Uterus (tissue), 2 donors: Measurements from ENCODE around the gene AMACR.

Experiments
- POLR2A ChIP-seq, 2 donors: fragments of 450-650 bp; IDR thresholded peaks; one replicate each; pipeline ENCODE4 v1.6.1; 2016; ENCODE audit warnings: antibody characterized with exemption in 2 of 2, mild to moderate bottlenecking in 1 of 2, moderate library complexity in 1 of 2
- TF ChIP-seq, protein P1 (sequence below), 4 experiments: fragments of 200-600 bp in 2 of 4; fragments of 450-650 bp in 2 of 4; sonication (generic) in 2 of 4; IDR thresholded peaks; one replicate each; pipeline ENCODE4 v1.5.1; 2016 to 2019; ENCODE audit warnings: antibody characterized with exemption in 4 of 4, mild to moderate bottlenecking in 2 of 4, moderate library complexity in 1 of 4

DNA sequence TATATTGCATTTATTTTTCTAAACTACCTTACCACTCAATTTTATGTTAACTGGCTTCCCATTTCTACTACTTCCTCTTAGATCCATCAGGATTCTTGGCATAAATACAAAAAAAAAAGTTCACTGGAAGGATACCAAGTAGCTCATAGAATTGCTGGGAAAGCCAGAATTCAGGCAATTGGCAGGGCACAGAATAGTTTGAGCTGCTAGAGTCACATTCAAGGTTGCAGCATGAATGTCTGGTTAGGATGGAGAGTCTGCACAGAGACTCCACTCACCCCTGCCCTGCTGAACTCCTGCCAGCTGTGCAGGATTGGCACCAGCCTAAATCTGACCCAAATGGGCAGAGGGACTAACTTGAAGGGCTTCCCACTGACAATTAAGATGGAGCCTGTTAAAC lies 4.9 kb upstream of the AMACR start:
- TF ChIP-seq POLR2A (IDR thresholded peaks at IDR 0.05) = no peak
- TF ChIP-seq, protein P1, sequence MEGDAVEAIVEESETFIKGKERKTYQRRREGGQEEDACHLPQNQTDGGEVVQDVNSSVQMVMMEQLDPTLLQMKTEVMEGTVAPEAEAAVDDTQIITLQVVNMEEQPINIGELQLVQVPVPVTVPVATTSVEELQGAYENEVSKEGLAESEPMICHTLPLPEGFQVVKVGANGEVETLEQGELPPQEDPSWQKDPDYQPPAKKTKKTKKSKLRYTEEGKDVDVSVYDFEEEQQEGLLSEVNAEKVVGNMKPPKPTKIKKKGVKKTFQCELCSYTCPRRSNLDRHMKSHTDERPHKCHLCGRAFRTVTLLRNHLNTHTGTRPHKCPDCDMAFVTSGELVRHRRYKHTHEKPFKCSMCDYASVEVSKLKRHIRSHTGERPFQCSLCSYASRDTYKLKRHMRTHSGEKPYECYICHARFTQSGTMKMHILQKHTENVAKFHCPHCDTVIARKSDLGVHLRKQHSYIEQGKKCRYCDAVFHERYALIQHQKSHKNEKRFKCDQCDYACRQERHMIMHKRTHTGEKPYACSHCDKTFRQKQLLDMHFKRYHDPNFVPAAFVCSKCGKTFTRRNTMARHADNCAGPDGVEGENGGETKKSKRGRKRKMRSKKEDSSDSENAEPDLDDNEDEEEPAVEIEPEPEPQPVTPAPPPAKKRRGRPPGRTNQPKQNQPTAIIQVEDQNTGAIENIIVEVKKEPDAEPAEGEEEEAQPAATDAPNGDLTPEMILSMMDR (IDR thresholded peaks at IDR 0.05) = no peak
